ENCODE measurements around the gene TMEM95.

DNA sequence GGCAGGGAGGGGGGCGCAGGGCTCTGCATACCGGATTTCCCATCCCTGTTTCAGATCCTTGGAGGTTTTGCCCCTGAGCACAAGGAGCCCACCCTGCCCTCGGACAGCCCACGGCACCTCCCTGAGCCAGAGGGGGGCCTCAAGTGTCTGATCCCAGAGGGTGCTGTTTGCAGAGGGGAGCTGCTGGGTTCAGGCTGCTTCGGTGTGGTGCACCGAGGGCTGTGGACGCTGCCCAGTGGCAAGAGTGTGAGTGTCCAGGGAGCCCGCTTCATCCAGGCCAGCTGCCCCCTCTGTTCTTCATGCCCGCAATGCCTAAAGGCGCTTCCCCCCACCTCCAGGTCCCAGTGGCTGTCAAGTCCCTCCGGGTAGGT, 28.4 kb downstream of the TMEM95 start:
- TF ChIP-seq, protein P1, sequence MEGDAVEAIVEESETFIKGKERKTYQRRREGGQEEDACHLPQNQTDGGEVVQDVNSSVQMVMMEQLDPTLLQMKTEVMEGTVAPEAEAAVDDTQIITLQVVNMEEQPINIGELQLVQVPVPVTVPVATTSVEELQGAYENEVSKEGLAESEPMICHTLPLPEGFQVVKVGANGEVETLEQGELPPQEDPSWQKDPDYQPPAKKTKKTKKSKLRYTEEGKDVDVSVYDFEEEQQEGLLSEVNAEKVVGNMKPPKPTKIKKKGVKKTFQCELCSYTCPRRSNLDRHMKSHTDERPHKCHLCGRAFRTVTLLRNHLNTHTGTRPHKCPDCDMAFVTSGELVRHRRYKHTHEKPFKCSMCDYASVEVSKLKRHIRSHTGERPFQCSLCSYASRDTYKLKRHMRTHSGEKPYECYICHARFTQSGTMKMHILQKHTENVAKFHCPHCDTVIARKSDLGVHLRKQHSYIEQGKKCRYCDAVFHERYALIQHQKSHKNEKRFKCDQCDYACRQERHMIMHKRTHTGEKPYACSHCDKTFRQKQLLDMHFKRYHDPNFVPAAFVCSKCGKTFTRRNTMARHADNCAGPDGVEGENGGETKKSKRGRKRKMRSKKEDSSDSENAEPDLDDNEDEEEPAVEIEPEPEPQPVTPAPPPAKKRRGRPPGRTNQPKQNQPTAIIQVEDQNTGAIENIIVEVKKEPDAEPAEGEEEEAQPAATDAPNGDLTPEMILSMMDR (optimal IDR thresholded peaks at IDR 0.05 in 1 of 3, IDR thresholded peaks at IDR 0.05 in 1 of 3, conservative IDR thresholded peaks at IDR 0.05 in 1 of 3; ENCODE audit: extremely low read depth in 1 of 3, insufficient read depth in 2 of 3, low read length in 3 of 3): no peak
- no peak for TF ChIP-seq EZH2 (IDR thresholded peaks at IDR 0.05; ENCODE audit: low read length)

Measured in keratinocyte (primary cell).